Measurements from ENCODE around the gene MALAT1. TPM values are rescaled to one million over a fixed set of nuclear protein-coding genes. Genes with fewer than 3 reads are reported as not detected.

MALAT1 gene
- total and polyA plus RNA-seq, 2 of the 13 experiments (the other 11 are each of a cell fraction or from before 2014, with no cell fraction given) = 143 to 1,237 TPM

GRCh38 chr11:65491614-65492386 is 7.0 kb upstream of the MALAT1 start (continued):
- TF ChIP-seq HNRNPL (IDR thresholded peaks at IDR 0.05; ENCODE audit: low read depth, low read length) (0 out of 2 replicates have a peak, but pooled peaks have one; percentile 43), PRPF4 (IDR thresholded peaks at IDR 0.05; ENCODE audit: low read depth, low read length, poor library complexity, severe bottlenecking) (no peak), NCOA2 (CRISPR knock-in tag; IDR thresholded peaks at IDR 0.05) (peak; percentile 15; the same call in 1 of the 2 replicates), ZNF639 (CRISPR knock-in tag; conservative IDR thresholded peaks at IDR 0.05) (no peak), POGK (CRISPR knock-in tag; conservative IDR thresholded peaks at IDR 0.05) (no peak), ZNF605 (CRISPR knock-in tag; IDR thresholded peaks at IDR 0.05) (no peak), NFE2L2 (IDR thresholded peaks at IDR 0.05; ENCODE audit: low read length) (no peak), ZNF644 (CRISPR knock-in tag; IDR thresholded peaks at IDR 0.05; ENCODE audit: low read depth) (no peak), ASH2L (IDR thresholded peaks at IDR 0.05; ENCODE audit: insufficient read length, low read depth, low read length) (no peak), AKAP8 (CRISPR knock-in tag; IDR thresholded peaks at IDR 0.05) (no peak), ZFY (CRISPR knock-in tag; IDR thresholded peaks at IDR 0.05) (0 out of 2 replicates have a peak, but pooled peaks have one; percentile 26), CENPT (CRISPR knock-in tag; IDR thresholded peaks at IDR 0.05; ENCODE audit: low read depth) (no peak), ZFP36L2 (CRISPR knock-in tag; IDR thresholded peaks at IDR 0.05) (no peak), ZNF180 (CRISPR knock-in tag; IDR thresholded peaks at IDR 0.05; ENCODE audit: borderline replicate concordance, low read depth) (no peak), ZNF614 (CRISPR knock-in tag; IDR thresholded peaks at IDR 0.05; ENCODE audit: borderline replicate concordance) (no peak), HNF1A (IDR thresholded peaks at IDR 0.05; ENCODE audit: low read depth) (no peak), HNF1A (CRISPR knock-in tag; IDR thresholded peaks at IDR 0.05; ENCODE audit: borderline replicate concordance) (no peak), ZFP62 (CRISPR knock-in tag; IDR thresholded peaks at IDR 0.05) (no peak), SAP130 (CRISPR knock-in tag; IDR thresholded peaks at IDR 0.05; ENCODE audit: low read depth) (peak; percentile 47; the same call in 1 of the 2 replicates)
- TF ChIP-seq, protein P1, sequence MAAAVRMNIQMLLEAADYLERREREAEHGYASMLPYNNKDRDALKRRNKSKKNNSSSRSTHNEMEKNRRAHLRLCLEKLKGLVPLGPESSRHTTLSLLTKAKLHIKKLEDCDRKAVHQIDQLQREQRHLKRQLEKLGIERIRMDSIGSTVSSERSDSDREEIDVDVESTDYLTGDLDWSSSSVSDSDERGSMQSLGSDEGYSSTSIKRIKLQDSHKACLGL (CRISPR knock-in tag; IDR thresholded peaks at IDR 0.05) = no peak

All from HepG2 (cell line).